ENCODE data around the gene CYTH1. TPM values are rescaled to one million over a fixed set of nuclear protein-coding genes. Genes with fewer than 3 reads are reported as not detected.

The CYTH1 gene
- 42.2 to 50.7 TPM (median 43.2 TPM) in 5 replicates for total RNA-seq (2022; extraction: Qiagen RNA extraction; ENCODE audit: low read depth)

GRCh38 chr17:78781893-78782304 is at the start of gene CYTH1:
CYTH1 (minus strand) TSS chr17:78782273; CDS start chr17:78782223, 50 bp downstream.

Other genes with a start within 250 kb of the CYTH1 start
- gene DNAH17, start 204.9 kb downstream of the CYTH1 start, total RNA-seq (2022; extraction: Qiagen RNA extraction; ENCODE audit: low read depth), result 1.4 to 1.6 TPM (median 1.5 TPM) in 5 replicates
- gene USP36, start 58.5 kb upstream of the CYTH1 start, total RNA-seq (2022; extraction: Qiagen RNA extraction; ENCODE audit: low read depth), result 59.8 to 72.7 TPM (median 65.3 TPM) in 5 replicates
- 0.27 to 0.71 TPM (median 0.55 TPM) in 5 replicates for gene CEP295NL, start 120.9 kb upstream of the CYTH1 start, total RNA-seq (2022; extraction: Qiagen RNA extraction; ENCODE audit: low read depth)
- 182 to 238 TPM (median 207 TPM) in 5 replicates for gene TIMP2, start 143.1 kb upstream of the CYTH1 start, total RNA-seq (2022; extraction: Qiagen RNA extraction; ENCODE audit: low read depth)
- 69.3 to 92.3 TPM (median 80.3 TPM) in 5 replicates for gene LGALS3BP, start 197.7 kb upstream of the CYTH1 start, total RNA-seq (2022; extraction: Qiagen RNA extraction; ENCODE audit: low read depth)
- 68.8 to 89.4 TPM (median 88.8 TPM) in 5 replicates for gene CANT1, start 227.5 kb upstream of the CYTH1 start, total RNA-seq (2022; extraction: Qiagen RNA extraction; ENCODE audit: low read depth)
- gene C1QTNF1, start 241.9 kb upstream of the CYTH1 start, total RNA-seq (2022; extraction: Qiagen RNA extraction; ENCODE audit: low read depth), result 33.5 to 41.6 TPM (median 39.2 TPM) in 5 replicates